Activated CD4-positive, alpha-beta T cell treated with anti-CD3 and anti-CD28 coated beads, Interleukin-10, Interleukin-2, amounts not matched to agents 100 ng/mL and 50 ng/mL, durations not matched to agents 16 hours and 8 hours (primary cell): ENCODE data around the gene ZNF770.
A peak's percentile ranks its signal among the peaks of the same experiment; 100 is the strongest.

Experiments
- DNase-seq: peaks from one replicate; pipeline ENCODE4 v3.0.0-alpha.2; 2020

Gene ZNF770, protein sequence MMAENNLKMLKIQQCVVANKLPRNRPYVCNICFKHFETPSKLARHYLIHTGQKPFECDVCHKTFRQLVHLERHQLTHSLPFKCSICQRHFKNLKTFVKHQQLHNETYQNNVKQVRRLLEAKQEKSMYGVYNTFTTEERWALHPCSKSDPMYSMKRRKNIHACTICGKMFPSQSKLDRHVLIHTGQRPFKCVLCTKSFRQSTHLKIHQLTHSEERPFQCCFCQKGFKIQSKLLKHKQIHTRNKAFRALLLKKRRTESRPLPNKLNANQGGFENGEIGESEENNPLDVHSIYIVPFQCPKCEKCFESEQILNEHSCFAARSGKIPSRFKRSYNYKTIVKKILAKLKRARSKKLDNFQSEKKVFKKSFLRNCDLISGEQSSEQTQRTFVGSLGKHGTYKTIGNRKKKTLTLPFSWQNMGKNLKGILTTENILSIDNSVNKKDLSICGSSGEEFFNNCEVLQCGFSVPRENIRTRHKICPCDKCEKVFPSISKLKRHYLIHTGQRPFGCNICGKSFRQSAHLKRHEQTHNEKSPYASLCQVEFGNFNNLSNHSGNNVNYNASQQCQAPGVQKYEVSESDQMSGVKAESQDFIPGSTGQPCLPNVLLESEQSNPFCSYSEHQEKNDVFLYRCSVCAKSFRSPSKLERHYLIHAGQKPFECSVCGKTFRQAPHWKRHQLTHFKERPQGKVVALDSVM

DNA sequence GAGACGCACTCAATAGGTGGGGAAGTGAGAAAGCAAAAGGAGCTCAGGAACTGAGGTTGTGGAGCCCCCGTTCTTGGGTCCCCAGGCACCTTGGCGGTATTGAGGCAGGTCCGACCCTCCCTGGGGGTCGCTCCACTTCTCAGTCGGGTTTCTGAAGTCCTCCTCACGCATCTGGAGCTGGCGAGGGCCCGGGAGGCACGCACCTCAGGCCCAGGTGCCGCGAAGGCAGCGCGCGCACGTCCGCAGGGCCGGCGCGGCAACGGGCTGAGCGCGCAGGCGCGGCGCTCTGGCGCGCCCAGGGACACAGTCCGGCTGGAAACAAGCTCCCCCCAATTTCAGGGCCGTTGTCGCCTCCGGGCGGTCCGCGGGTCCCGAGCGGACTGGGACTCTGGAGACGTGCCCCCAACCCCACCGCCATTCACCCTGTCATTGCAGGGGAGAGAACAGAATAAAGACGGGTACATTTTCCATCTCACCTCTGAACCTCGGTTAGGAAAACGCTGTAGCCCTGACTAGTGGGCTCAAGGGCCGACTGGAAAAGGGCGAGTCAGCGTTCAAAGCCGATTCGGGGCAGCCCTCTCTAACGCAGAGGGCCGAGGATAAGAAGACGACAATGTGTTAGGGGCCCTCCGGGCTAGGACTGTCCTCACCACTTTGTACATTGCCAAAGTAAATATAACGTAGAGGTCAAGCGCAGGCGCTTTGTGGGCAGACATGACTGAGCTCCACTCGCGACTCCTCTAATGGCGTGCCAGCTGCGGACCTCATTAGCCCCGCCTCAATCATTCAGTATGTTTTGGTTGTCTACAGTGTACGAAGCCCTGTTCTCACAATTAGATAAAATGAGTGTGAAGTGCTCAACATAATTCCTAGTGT, at the start of gene ZNF770:
TSS of gene ZNF770 (minus strand) at position 261 of the 876 bp plus-strand sequence. CDS start 4,853 bp downstream, outside the sequence.
- DNase-seq = peak; percentile 86

DNA sequence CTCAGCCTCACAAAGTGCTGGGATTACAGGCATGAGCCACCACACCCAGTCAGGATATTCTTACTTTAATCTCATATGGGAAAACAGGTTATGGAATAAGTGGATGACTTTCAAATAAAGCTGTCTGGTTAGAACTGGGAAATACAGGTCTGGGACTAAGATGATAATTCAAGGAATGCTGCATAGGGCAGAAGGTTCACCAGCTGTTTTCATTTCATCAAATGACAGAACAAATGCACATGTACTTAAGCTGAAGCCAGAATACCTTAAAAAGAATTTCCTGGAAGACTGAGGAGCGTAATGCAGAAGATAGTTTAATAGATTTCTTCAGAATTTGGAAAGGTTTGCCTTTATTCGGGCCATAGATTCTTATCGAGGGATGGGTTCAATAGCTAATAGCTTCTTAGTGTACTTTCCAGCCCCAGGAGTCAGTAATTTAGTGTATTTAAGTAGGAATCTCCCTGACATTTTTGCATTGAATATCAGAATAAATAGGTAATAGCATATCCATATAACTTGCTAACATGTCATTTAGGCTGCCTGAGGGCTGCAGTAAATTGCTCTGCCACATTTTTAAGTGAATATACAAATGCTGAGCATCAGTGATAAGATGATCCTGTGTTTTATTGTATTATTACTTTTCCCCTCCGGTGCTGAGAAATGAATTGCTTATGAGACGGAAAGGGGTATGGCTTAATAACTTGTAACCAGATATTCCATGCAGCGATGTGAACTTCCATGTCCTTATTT, 40.3 kb upstream of the ZNF770 start:
- no peak for DNase-seq

DNA sequence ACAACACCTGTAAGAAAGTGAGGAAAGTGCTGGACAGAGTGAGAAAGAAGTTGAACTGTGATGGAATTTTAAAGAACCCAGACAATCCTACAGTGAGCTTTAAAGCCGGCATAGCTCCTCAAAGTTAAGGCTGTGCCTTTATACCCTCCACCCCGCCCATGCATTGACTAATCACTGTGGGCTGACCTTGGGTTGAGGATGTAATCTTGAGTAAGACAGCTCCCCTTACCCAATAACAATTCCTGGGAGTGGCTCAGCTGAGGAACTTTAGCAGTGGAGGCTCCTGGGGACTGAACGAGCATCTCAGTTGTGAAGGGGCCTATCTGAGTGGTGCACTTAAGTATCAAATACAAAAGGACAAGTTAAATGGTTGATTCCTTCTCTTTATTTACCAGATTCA, 35.7 kb upstream of the ZNF770 start:
- DNase-seq = no peak

DNA sequence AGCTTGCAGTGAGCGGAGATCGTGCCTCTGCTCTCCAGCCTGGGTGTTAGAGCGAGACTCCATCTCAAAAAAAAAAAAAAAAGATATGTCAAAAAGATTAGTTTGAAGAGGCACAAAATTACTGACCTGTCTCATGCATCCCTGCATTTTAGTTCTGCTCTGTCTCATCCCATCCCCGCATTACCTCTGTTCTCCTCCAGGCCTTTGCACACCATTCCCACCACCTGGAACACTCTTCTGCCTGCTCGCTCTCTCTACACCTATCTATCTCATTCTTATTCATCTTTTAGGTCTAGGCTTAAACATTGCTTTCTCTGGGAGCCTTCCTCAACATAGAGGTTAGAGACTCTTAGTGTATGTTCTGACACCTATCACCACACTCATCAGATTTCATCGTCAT, 32.9 kb upstream of the ZNF770 start:
- no peak for DNase-seq

DNA sequence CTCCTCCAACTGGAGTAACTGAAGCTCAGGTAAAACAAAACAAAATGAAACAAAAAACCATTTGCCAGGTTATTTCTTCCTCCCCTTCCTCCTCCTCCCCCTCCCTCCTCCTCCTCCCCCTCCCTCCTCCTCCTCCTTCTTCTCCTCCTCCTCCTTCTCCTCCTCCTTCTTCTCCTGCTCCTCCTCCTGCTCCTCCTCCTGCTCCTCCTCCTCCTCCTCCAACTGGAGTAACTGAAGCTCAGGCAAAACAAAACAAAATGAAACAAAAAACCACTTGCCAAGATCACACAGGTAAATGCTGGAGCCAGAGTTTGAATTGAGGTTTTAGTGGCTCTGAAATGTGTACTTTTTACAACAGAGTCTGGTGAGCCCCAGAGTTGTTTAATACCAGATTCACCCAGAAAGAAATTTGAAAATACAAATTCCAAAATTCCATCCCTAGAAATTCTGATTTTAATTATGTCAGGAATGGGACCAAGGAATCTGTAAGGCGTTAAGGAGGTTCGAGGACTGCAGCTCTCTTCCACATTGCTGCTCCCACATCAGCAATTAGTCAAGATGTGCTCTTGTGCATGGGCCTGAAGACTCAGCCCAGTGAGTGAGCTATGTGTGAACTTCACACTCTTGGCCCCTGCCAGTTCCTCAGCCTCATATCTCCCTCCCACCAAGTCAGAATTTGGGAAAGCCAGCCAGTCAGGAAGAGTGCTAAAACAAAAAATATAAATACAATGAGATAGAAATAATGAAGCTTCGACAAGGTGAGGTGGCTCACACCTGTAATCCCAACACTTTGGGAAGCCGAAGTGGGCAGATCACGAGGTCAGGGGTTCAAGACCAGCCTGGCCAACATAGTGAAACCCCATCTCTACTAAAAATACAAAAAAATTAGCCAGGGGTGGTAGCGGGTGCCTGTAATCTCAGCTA, 31.6 kb upstream of the ZNF770 start:
- DNase-seq = no peak

DNA sequence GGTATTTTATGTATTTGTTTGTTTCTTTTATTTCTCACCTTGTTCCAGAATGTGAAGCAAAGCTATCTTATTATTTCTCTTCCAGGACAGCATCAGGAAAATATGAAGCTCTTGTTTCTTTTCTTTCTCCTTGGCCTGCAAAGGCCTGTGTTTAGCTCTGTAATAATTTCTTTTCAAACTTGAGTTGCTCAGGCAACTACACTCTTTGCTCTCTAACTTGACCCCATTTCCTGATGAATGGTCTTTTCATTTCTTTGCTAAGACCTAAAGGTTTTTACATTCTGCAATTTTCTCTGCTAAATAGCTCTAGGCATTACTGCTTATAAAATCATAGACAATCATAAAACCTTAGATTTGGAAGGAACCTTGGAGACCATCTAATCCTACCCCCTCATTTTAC, 26.2 kb upstream of the ZNF770 start:
- DNase-seq = no peak

DNA sequence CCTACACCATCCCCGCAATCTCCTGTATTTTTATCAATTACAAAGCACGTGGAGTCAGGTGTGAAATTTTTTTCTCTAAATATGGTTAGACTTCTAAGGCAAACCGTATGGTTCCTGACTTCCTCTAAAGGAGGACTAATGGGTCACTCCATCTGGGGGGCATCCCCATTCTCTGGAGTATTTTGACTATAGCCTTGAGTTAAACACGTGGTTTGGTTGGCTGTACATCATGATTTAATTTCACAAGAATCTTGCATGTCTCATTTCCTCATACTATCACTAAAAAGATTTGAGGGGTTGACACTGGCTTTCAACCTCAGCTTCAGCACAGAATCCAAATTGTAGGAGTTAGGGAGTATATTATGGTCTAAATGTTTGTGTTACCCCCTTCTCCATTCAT, 25.3 kb upstream of the ZNF770 start:
- no peak for DNase-seq

DNA sequence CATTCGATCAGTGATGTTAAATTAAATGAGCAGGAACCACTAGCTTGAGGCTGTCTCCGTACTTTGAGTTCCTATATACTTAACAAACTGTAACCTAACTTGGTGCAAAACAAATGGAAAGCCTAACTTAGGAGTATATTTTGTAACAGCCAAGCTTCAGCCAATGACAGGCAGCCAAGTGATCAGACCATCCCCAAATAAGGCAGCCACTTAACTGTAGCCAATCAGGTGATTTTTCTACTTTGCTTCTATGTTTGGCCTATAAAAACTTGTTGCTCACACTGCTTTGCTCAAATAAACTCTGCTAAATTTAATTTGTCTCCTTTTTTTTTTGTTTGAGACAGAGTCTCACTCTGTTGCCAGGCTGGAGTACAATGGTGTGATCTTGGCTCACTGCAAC, 19.3 kb upstream of the ZNF770 start:
- no peak for DNase-seq

DNA sequence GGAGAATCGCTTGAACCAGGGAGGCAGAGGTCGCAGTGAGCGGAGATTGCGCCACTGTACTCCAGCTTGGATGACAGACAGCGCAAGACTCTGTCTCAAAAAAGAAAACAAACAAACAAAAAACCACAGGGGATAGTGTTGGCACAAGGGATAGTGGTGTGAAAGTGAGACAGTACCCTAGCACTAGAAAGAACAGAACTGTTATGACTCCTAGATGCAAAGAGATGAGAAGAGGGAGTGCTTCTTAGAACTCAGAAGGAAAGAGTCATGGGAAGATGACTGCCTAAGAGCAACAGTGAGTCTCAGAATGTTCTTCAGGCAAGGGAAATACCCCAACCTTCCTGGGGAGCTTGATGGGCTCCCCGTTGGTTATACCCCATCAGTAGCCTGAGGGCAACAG, 17.8 kb upstream of the ZNF770 start:
- no peak for DNase-seq

DNA sequence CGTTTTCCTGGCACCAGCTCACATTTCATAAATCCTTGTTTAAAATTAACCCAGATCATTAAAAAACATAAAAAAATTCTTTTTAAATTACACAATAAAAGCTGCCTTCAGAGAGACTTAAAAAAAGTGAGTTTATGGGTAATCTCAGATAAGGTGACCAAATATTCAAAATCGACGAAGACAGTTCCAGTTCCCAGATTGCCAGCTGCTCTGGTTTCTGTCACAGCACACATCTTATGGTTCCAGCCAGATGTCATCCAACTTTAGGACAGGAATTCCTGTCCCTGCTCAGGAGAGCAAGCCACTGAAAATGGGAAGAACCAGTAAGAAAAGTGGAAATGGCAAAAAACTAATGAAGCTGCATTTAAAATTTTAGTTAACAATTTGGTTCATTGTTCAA, 15.8 kb upstream of the ZNF770 start:
- DNase-seq = no peak

DNA sequence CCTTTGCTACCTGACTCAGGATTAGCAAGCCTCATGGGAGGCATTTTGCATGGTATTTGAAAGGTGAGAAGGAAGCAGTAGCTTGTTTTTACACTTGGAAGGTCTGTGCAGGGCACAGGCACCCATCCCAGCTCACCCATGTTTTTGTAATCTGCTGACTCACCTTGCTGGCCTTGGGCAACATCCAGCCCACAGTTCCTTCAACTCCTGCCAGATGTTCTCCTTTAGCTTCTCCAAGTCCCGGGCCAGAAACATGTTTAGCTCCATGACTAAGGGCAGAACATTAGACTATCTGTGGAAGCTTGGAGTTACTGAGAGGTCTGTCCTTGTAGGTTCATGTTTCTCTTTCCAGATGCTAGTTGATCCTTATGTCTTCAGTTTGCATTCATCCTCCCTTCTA, 12.4 kb upstream of the ZNF770 start:
- no peak for DNase-seq

DNA sequence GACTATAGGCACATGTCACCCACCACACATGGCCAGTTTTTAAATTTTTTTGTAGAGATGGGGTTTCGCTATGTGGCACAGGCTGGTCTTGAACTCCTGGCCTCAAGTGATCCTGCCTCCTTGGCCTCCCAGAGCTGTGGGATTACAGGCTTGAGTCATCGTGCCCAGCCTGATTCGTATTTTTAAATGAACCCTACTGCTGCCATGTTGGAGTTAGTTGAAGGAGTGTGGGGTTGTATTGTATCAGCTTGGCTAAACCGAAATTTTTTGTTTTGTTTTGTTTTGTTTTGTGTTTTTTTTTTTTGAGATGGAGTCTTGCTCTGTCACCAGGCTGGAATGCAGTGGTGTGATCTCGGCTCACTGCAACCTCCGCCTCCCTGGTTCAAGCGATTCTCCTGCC, 11.8 kb upstream of the ZNF770 start:
- no peak for DNase-seq

DNA sequence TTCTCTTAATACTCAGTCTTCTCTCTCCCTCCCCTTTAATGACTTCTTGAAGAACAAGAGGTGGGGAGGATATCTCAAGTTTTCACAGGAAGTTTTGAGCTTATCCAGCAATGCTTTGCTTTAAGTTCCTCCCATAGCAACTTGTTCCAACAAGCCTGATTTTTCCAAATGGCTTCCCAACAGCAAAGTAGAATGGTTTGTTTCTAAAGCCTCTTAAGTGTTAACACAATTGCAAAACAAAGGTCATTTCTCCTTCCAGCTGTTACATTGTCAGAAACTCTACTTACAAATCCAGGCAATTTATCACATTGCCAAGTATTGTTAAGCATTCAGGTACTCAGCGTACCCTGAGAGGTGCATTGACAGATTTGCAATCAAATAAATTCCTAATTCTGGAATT, 6.8 kb upstream of the ZNF770 start:
- DNase-seq = no peak

DNA sequence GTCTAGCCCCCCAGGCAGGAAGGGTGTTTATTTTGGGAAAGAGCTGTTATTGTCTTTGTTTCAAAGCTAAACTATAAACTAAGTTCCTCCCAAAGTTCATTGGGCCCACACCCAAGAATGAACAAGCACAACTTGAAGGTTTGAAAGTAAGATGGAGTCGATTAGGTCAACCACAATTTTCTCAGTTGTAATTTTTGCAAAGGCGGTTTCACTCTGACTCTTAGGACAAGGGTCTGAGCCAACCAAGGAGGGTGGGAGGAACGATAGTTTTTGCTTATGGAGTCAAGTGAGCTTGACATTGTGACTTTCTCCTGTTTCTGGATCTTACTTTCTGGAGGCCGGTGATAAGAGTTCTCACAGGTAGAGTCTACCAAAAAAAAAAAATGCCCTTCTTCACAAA, 5.8 kb upstream of the ZNF770 start:
- peak; percentile 92 for DNase-seq

DNA sequence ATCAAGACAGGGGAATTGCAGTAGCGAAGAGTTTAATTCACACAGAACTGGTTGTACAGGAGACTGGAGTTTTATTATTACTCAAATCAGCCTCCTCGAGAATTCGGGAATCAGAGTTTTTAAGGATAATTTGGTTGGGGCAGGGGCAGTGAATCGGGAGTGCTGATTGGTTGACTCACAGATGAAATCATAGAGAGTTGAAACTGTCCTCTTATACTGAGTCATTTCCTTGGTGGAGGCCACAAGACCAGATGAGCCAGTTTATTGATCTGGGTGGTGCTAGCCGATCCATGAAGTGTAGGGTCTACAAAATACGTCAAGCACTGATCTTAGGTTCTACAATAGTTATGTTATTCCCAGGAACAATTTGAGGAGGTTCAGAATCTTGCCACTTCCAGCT, 5.3 kb upstream of the ZNF770 start:
- peak; percentile 79 for DNase-seq

DNA sequence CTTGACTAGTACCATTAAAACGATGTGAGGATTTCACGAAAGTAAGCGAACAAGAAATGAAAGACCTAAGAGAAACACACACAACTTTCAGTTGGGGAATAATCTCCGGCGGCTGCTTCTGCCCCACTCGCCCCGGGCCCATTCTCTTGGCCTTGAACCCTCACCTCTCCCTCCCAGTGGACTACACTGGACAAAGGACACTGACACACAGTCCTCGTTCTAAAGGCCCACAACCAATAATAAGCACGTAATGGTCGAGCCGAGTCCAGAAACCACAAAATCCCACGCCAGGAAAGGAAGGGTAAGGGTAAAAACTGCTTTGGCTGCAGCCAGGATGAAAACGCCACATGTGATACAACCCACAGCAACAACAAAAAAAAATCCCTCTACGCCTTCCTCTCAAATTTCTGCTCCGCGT, 469 bp downstream of the ZNF770 start:
- DNase-seq = no peak

DNA sequence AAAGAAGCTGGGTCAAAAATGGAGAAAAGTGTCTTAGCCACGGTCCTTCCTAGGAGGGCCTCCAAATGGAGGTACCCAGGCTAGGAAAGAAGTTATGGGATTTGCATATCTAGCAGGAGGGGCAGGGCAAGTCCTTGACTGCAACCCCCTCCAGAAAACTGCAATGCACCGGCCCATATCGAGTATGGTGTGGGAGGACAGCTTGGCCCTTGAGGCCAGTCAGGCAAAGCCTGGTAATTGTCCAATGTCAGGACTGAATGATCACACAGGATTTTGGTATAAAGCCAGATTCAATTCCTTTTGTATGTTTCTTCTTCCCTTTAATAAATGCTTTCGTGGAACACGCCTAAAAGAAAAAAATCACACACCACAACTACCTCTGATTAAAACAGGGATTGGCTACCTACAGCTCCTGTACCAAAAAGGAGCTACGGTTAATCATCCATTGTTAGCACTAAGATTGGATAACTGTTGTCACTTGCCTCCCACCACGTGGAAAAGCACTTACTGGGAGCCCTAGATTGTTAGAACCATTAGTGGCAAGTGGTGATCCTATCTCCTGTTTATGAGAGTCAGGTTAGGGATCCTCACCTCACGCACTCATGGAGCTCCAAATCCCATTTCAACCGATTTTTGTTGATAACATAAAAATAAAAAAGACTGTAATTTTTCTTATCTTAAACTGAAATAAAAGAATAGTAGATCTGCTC, 1.2 kb downstream of the ZNF770 start:
- DNase-seq = peak; percentile 10

DNA sequence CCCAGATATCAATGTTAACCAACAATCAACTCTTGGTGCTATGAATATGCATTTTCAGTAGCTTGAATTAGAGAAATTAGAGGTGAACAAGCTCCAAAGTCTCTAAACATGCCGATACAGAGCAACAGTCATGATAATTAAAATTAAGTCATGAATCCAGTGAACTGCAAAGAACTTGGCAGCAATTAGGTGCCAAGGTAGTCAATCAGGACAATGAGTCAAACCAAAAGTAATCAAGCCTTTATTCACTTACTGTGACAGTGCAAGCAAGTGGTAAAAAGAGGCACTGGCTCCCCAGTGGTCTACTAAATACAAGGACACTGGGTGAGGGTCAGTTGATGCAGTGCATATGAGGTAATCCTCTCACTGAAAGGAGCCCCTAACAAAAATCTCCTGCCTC, 1.8 kb downstream of the ZNF770 start:
- DNase-seq = peak; percentile 42

DNA sequence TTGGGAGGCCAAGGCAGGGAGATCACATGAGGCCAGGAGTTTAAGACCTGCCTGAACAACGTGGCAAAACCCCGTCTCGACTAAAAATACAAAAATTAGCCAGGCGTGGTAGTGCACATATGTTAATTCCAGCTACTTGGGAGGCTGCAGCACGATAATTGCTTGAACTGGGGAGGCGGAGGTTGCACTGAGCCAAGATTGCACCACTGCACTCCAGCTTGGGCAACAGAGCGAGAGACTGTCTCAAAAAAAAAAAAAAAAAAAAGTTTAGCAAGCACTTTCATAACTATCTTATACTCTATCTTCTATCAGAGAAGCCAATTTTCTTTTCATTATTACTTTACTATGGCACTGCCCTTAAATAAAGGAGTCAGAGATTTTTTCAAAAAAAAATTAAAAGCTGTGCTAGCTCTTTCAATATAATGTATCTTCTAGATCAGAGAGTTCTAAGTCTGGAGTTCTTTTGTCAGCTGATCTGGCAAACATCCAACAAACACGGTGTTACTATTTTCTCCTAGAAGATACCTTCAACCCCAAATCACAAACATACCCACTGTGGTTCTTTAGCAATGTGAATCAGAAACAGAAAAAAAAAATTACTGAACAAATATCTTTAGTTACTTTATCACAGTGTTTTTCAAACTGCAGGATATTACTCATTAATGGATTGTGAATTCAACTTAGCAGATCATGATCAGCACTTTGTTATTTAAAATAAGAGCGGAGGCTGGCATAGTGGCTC, 3.0 kb downstream of the ZNF770 start:
- peak; percentile 32 for DNase-seq

DNA sequence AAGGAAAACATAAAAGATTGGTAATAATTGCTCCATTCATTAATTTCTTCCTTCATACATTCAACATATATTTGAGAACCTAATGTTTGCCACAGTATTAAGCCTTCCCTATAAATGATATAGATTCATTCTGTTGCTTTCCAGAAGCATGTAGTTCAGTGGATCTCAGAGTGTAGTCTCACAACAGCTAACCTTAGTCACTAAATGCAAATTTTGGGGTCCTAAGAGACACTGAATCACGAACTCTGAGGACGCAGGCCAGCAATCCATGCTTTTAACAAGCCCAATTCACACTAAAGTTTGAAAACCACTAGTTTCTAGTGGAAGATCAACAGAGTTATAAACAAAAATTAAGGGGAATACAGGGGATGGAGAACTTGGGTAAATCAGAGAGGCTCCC, 11.3 kb downstream of the ZNF770 start:
- DNase-seq = no peak
